Thyroid gland (tissue), 4 donors: ENCODE measurements around the gene B3GALT6. TPM values are rescaled to one million over a fixed set of nuclear protein-coding genes. Genes with fewer than 3 reads are reported as not detected.
"Not testable (repeated sequence)": the region's sequence is repeated elsewhere in the genome, so short reads cannot be mapped to it uniquely, and the experiment has no call there.

ENCODE experiments used
- DNase-seq, 2 donors: peaks; one replicate each; pipeline ENCODE4 v3.0.0-alpha.2; 2019
- H3K27ac ChIP-seq, 3 donors: fragments of 200-600 bp; sonication (generic); 1 replicate in 2 of 3; 2 replicates in 1 of 3; pipeline ENCODE4 v1.5.1; 2016 to 2019; ENCODE audit warnings: mild to moderate bottlenecking in 1 of 3, moderate library complexity in 1 of 3
- H3K27me3 ChIP-seq: fragments of 200-600 bp; sonication (generic); one replicate; pipeline ENCODE4 v1.5.1; 2019
- H3K36me3 ChIP-seq, 2 donors: fragments of 200-600 bp; sonication (generic); one replicate each; pipeline ENCODE4 v1.5.1; 2016 to 2019
- H3K4me1 ChIP-seq, 2 donors: fragments of 200-600 bp; sonication (generic); one replicate each; pipeline ENCODE4 v1.5.1; 2017 to 2019
- H3K4me3 ChIP-seq, 3 donors: fragments of 200-600 bp; sonication (generic); replicated peaks in 1 of 3; 1 replicate in 2 of 3; 2 replicates in 1 of 3; pipeline ENCODE4 v1.5.1; 2016; ENCODE audit warnings: mild to moderate bottlenecking in 1 of 3
- H3K9me3 ChIP-seq: fragments of 200-600 bp; sonication (generic); one replicate; pipeline ENCODE4 v1.5.1; 2017
- POLR2A ChIP-seq, 2 donors: fragments of 450-650 bp; IDR thresholded peaks; one replicate each; pipeline ENCODE4 v1.6.1; 2017; ENCODE audit warnings: antibody characterized with exemption in 2 of 2, mild to moderate bottlenecking in 2 of 2, moderate library complexity in 1 of 2
- WGBS, 2 donors: methylation state at CpG; one replicate each; pipeline ENCODE4 v1.1.5; 2017; 5-methylcytosine and 5-hydroxymethylcytosine counted together
- intact Hi-C: fragments of 100-400 bp; cut with DNase I; formaldehyde crosslinking; loops from one replicate; pipeline ENCODE4 v1.15.1; 2023
- total RNA-seq, 4 donors: library from RNA; depleted of rRNA; stranded (reverse); fragments of >200 nt; gene quantifications; one replicate each; pipeline ENCODE4 v1.2.3, GENCODE V29; 2016
- TF ChIP-seq, protein P1 (sequence below), 6 experiments: fragments of 200-600 bp in 3 of 6; fragments of 450-650 bp in 3 of 6; sonication (generic) in 3 of 6; IDR thresholded peaks; one replicate each; pipeline ENCODE4 v1.5.1; 2016 to 2019; ENCODE audit warnings: antibody characterized with exemption in 6 of 6, mild to moderate bottlenecking in 2 of 6, inconsistent platforms in 1 of 6, moderate library complexity in 1 of 6

Gene B3GALT6
- total RNA-seq, 4 donors from 2014 or later, result 18.0 to 32.2 (median 25.5) TPM

DNA sequence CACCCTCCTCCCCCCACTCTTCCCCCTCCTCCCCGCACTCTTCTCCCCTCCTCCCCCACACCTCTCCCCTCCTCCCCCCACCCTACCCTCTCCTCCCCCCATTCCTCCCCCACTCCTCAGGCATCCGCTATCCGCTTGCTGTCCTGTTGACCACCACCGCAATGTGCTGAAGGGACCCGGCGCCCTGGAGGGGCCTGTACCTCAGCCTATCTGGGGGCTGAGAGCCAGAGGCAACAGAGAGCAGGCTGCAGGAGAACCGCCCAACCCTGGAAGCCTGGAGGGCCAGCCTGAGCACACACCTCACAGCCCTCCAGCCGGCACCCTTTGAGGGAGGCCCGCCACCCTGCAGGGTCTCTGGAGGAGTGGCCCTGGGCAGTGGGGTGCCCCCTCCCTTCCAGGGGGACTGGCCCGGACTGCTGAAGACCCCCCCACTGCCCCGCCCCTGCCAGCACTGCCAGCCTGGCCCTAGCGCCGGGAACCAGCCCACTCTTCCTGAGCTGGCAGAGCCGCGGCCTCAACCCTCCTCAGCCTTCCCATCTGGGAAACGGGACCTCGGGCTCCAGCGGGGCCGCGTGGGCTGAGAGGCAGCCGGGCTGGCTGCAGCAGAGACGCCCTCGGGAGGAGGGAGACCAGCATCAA is 13.3 kb downstream of the B3GALT6 start:
- H3K27me3 ChIP-seq, result no peaks in the 10 kb centered on the region
- no peak overlapping the region for H3K27ac ChIP-seq
- DNase-seq, result no peak
- H3K36me3 ChIP-seq, result no peaks in the 10 kb centered on the region
- H3K9me3 ChIP-seq, result no peaks in the 10 kb centered on the region
- intact Hi-C loops, result no loop called here
- peaks cover 0 to 10% of the 10 kb centered on the region in 2 donors for H3K4me1 ChIP-seq
- no peak overlapping the region for H3K4me3 ChIP-seq
- WGBS, 2 donors, result 72% methylated on average over 7 of the region's 23 CpGs; no CpG with 5 or more reads in 1 of the 2 donors
- TF ChIP-seq, protein P1, sequence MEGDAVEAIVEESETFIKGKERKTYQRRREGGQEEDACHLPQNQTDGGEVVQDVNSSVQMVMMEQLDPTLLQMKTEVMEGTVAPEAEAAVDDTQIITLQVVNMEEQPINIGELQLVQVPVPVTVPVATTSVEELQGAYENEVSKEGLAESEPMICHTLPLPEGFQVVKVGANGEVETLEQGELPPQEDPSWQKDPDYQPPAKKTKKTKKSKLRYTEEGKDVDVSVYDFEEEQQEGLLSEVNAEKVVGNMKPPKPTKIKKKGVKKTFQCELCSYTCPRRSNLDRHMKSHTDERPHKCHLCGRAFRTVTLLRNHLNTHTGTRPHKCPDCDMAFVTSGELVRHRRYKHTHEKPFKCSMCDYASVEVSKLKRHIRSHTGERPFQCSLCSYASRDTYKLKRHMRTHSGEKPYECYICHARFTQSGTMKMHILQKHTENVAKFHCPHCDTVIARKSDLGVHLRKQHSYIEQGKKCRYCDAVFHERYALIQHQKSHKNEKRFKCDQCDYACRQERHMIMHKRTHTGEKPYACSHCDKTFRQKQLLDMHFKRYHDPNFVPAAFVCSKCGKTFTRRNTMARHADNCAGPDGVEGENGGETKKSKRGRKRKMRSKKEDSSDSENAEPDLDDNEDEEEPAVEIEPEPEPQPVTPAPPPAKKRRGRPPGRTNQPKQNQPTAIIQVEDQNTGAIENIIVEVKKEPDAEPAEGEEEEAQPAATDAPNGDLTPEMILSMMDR (IDR thresholded peaks at IDR 0.05), result no peak
- TF ChIP-seq POLR2A (IDR thresholded peaks at IDR 0.05), result no peak

DNA sequence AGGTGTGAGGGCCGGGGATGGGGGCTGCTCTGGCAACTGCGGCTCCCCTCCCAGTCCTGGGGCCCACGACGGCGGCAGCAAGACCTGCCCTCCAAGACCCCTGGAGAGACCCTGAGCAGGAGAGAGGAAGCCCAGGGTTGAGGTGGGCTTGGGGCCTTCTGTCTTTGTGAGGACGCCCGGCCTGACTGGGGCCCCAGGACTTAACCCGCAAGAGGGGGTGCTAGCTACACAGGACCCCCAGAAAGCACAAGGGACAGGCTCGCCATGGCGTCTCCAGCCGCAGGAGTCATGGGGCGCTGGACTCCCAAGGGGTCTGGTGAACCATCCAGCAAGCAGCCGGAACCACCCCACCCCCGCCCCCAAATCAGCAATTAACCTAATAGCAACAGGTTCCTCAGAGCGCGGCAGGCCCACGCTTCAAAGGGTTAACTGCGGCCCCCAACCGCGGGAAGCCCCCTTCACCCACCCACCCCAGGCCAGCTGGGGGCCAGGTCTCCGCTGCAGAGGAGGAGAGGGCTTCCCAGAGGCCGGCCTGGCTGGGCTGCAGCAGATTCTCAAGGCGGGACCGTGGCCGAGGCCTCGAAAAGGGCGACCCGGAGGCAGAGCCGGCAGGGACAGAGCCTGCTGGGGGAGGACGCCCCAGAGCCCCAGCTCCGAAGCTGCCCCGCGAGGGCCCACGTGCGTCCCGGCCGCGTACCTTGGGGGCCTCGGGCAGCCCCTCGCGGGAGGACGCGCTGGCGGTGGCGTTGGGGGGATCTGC is 14.0 kb downstream of the B3GALT6 start:
- TF ChIP-seq, protein P1 (IDR thresholded peaks at IDR 0.05), result no peak
- no peak for TF ChIP-seq POLR2A (IDR thresholded peaks at IDR 0.05)
- DNase-seq, result no peak
- Histone ChIP-seq H3K4me1 (peaks cover 0 to 10% of the 10 kb centered on the region in 2 donors), H3K4me3 (no peak overlapping the region), H3K27ac (no peak overlapping the region), H3K36me3 (no peaks in the 10 kb centered on the region), H3K9me3 (no peaks in the 10 kb centered on the region), H3K27me3 (no peaks in the 10 kb centered on the region)
- 39 to 40% methylated on average over 3 to 12 of the region's 45 CpGs for WGBS, 2 donors
- intact Hi-C loops, result no loop called here

DNA sequence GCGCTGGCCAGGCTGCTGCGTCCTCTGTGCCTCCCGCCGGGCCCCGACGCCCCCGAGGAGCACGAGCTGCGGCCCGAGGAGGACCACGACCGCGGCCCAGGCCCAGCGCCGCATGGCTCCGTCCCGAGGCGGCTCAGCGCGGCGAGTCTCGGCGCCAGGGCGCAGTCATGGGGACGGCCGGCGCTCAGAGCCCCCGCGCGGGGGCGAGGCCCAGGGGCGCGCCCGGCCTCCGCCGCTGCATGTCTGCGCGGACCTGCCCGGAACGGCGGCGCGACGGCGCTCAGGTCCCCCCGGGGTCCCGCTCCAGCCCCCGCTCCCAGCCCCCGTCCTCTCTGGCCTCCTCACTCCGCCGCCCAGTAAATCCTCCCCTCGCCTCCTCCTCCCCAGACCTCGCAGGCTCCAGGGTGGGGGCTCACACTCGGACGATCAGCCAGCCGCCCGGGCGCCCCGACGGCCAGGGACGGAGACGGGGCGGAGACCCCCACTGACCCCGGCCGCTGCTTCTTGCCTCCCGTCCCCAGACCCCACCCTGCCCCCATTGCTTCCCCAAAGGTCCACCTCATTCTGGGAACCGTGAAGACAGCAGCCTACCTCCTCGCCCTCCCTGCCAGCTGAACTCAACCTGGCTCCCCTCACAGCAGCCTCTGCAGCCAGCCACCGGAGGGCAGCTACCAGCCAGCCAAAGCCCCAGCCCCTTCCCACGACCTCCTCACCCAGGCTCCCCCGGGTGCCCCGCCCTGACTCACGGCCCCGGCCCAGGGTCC is 14.7 kb downstream of the B3GALT6 start, which contains the start of gene C1QTNF12:
Gene C1QTNF12, minus strand, starts transcription at position 146 of the 764 bp plus-strand sequence. Its CDS starts 32 bp downstream, at position 114.
- 9 to 10% methylated on average over 17 to 20 of the region's 74 CpGs for WGBS, 2 donors
- Histone ChIP-seq H3K27me3 (no peaks in the 10 kb centered on the region), H3K27ac (no peak within 1 kb of the TSS), H3K4me3 (no peak within 1 kb of the TSS), H3K9me3 (no peaks in the 10 kb centered on the region), H3K4me1 (peaks cover 0 to 10% of the 10 kb centered on the region in 2 donors), H3K36me3 (no peaks in the 10 kb centered on the region)
- no peak for DNase-seq
- intact Hi-C loops, result no loop called here
- TF ChIP-seq, protein P1 (IDR thresholded peaks at IDR 0.05), result no peak

DNA sequence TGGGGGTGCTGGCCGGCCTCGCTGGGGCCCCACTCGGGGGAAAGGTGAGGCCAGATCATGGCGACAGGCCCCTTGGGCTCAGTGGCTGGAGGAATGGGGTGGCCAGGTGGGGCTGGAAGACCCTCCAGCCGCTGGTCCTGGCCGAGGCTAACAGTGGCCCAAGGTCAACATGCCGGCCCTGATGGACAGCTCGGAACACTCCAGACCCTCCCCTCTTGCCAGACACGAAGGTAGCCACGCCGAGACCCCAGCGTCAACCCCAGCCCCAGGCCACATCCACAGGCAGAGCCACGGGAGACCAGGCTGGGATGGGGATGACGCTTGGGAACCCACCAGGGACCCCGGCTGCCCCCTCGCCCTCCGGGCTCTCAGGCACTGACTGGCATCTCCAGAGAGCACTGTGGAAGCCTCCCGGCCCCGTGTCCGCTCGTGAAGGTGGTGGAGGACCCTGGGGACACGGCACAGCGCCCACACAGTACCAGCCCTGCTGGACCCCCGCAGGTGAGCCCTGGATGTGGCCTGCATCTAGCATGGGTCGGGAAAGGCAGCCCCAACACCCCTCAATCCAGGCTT is 15.4 kb downstream of the B3GALT6 start:
- intact Hi-C loops, result no loop called here

DNA sequence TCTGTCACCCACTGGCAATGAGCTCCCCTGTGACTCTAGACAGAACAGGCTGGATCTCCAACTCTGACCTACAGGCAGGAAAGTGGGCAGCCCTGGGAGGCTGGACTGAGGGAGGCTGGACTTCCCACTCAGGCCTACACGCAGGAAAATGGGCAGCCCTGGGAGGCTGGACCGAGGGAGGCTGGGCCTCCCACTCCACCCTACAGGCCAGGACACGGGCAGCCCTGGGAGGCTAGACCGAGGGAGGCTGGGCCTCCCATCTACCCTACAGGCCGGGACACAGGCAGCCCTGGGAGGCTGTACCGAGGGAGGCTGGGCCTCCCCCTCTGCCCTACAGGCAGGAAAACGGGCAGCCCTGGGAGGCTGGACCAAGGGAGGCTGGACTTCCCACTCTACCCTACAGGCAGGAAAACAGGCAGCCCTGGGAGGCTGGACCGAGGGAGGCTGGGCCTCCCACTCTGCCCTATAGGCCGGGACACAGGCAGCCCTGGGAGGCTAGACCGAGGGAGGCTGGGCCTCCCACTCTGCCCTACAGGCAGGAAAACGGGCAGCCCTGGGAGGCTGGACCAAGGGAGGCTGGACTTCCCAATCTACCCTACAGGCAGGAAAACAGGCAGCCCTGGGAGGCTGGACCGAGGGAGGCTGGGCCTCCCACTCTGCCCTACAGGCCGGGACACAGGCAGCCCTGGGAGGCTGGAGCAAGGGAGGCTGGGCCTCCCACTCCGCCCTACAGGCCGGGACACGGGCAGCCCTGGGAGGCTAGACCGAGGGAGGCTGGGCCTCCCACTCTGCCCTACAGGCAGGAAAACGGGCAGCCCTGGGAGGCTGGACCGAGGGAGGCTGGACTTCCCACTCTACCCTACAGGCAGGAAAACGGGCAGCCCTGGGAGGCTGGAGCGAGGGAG is 16.2 kb downstream of the B3GALT6 start:
- H3K27me3 ChIP-seq, H3K9me3 ChIP-seq, H3K36me3 ChIP-seq, H3K27ac ChIP-seq, H3K4me1 ChIP-seq, intact Hi-C loops, DNase-seq, H3K4me3 ChIP-seq: not testable (repeated sequence)
- 83 to 93% methylated on average over 4 to 8 of the region's 21 CpGs for WGBS, 2 donors

More for the DNA sequence above, 15.4 kb downstream of the B3GALT6 start:
- H3K4me1 ChIP-seq, result peaks cover 0 to 10% of the 10 kb centered on the region in 2 donors
- WGBS, 2 donors, result 60 to 80% methylated on average over 2 of the region's 25 CpGs
- H3K27me3 ChIP-seq, result no peaks in the 10 kb centered on the region
- no peaks in the 10 kb centered on the region for H3K36me3 ChIP-seq
- H3K4me3 ChIP-seq, result no peak overlapping the region
- H3K27ac ChIP-seq, result no peak overlapping the region
- no peak for TF ChIP-seq POLR2A (IDR thresholded peaks at IDR 0.05)
- TF ChIP-seq, protein P1 (IDR thresholded peaks at IDR 0.05), result no peak
- no peaks in the 10 kb centered on the region for H3K9me3 ChIP-seq
- no peak for DNase-seq
